Breast epithelium (tissue), 4 donors: ENCODE measurements around the gene ASCL1. TPM values are rescaled to one million over a fixed set of nuclear protein-coding genes. Genes with fewer than 3 reads are reported as not detected.
A peak's percentile ranks its signal among the peaks of the same experiment; 100 is the strongest.

Source experiments
- DNase-seq, 2 donors: peaks; one replicate each; pipeline ENCODE4 v3.0.0-alpha.2; 2019; ENCODE audit warnings: low spot score in 2 of 2
- H3K27ac ChIP-seq, 2 donors: fragments of 200-600 bp; sonication (generic) in 1 of 2; one replicate each; pipeline ENCODE4 v1.5.1; 2016 to 2019; ENCODE audit warnings: mild to moderate bottlenecking in 1 of 2
- H3K27me3 ChIP-seq, 2 donors: fragments of 200-600 bp; sonication (generic) in 1 of 2; one replicate each; pipeline versions ENCODE4 v1.5.1 to v1.6.0; 2017 to 2019; ENCODE audit warnings: control low read depth in 1 of 2, mild to moderate bottlenecking in 1 of 2
- H3K36me3 ChIP-seq: fragments of 200-600 bp; one replicate; pipeline ENCODE4 v1.5.1; 2019
- H3K4me1 ChIP-seq, 2 donors: fragments of 200-600 bp; sonication (generic); one replicate each; pipeline ENCODE4 v1.5.1; 2016 to 2019; ENCODE audit warnings: control low read depth in 1 of 2
- H3K4me3 ChIP-seq, 3 donors: fragments of 200-600 bp; sonication (generic); 1 replicate in 2 of 3; 2 replicates in 1 of 3; pipeline ENCODE4 v1.5.1; 2016 to 2019; ENCODE audit warnings: mild to moderate bottlenecking in 3 of 3, moderate library complexity in 2 of 3
- H3K9me3 ChIP-seq, 2 donors: fragments of 200-600 bp; sonication (generic) in 1 of 2; one replicate each; pipeline ENCODE4 v1.5.1; 2016 to 2019; ENCODE audit warnings: control low read depth in 1 of 2
- POLR2A ChIP-seq: fragments of 450-650 bp; IDR thresholded peaks from one replicate; pipeline ENCODE4 v1.6.1; 2016; ENCODE audit warnings: antibody characterized with exemption, mild to moderate bottlenecking, moderate library complexity
- POLR2AphosphoS5 ChIP-seq, 3 donors: sonication (generic); formaldehyde crosslinking; IDR thresholded peaks; one replicate each; pipeline ENCODE4 v1.6.1; 2017; ENCODE audit warnings: antibody characterized with exemption in 3 of 3
- intact Hi-C: fragments of 100-400 bp; cut with DNase I; formaldehyde crosslinking; loops from one replicate; pipeline ENCODE4 v1.15.1; 2023; ENCODE audit warnings: low total_unique reads
- total RNA-seq, 3 donors: library from RNA; depleted of rRNA; stranded (reverse); fragments of >200 nt; gene quantifications; one replicate each; pipeline ENCODE4 v1.1.0, GENCODE V29; 2016
- TF ChIP-seq, protein P1 (sequence below), 3 donors: fragments of 450-650 bp; IDR thresholded peaks; one replicate each; pipeline ENCODE4 v1.5.1; 2016 to 2017; ENCODE audit warnings: antibody characterized with exemption in 3 of 3, mild to moderate bottlenecking in 3 of 3, moderate library complexity in 3 of 3

ASCL1 gene
- total RNA-seq, 3 donors from 2014 or later: 0.15 TPM; not detected in 2

GRCh38 chr12:102912258-102912657, 45.2 kb upstream of the ASCL1 start:
- H3K36me3 ChIP-seq: no peaks in the 10 kb centered on the region
- no peaks in the 10 kb centered on the region for H3K9me3 ChIP-seq
- intact Hi-C loops: no loop called here
- no peak for TF ChIP-seq POLR2A
- no peak for TF ChIP-seq POLR2AphosphoS5 (IDR thresholded peaks at IDR 0.05)
- TF ChIP-seq, protein P1, sequence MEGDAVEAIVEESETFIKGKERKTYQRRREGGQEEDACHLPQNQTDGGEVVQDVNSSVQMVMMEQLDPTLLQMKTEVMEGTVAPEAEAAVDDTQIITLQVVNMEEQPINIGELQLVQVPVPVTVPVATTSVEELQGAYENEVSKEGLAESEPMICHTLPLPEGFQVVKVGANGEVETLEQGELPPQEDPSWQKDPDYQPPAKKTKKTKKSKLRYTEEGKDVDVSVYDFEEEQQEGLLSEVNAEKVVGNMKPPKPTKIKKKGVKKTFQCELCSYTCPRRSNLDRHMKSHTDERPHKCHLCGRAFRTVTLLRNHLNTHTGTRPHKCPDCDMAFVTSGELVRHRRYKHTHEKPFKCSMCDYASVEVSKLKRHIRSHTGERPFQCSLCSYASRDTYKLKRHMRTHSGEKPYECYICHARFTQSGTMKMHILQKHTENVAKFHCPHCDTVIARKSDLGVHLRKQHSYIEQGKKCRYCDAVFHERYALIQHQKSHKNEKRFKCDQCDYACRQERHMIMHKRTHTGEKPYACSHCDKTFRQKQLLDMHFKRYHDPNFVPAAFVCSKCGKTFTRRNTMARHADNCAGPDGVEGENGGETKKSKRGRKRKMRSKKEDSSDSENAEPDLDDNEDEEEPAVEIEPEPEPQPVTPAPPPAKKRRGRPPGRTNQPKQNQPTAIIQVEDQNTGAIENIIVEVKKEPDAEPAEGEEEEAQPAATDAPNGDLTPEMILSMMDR (IDR thresholded peaks at IDR 0.05): no peak
- no peak overlapping the region for H3K27ac ChIP-seq
- H3K4me1 ChIP-seq: peaks cover 0 to 3% of the 10 kb centered on the region in 2 donors
- no peak for DNase-seq
- no peaks in the 10 kb centered on the region for H3K27me3 ChIP-seq
- H3K4me3 ChIP-seq: no peak overlapping the region

- no peak for DNase-seq
- H3K4me3 ChIP-seq: no peak overlapping the region
- intact Hi-C loops: no loop called here
- peaks cover 0 to 3% of the 10 kb centered on the region in 2 donors for H3K4me1 ChIP-seq
- no peak overlapping the region for H3K27ac ChIP-seq
- no peak for TF ChIP-seq POLR2A
- TF ChIP-seq, protein P1 (IDR thresholded peaks at IDR 0.05): no peak
- TF ChIP-seq POLR2AphosphoS5 (IDR thresholded peaks at IDR 0.05): no peak
- H3K27me3 ChIP-seq: no peaks in the 10 kb centered on the region
- H3K36me3 ChIP-seq: no peaks in the 10 kb centered on the region
- no peaks in the 10 kb centered on the region for H3K9me3 ChIP-seq
Observed at GRCh38 chr12:102913453-102914226, 43.8 kb upstream of the ASCL1 start.

DNA sequence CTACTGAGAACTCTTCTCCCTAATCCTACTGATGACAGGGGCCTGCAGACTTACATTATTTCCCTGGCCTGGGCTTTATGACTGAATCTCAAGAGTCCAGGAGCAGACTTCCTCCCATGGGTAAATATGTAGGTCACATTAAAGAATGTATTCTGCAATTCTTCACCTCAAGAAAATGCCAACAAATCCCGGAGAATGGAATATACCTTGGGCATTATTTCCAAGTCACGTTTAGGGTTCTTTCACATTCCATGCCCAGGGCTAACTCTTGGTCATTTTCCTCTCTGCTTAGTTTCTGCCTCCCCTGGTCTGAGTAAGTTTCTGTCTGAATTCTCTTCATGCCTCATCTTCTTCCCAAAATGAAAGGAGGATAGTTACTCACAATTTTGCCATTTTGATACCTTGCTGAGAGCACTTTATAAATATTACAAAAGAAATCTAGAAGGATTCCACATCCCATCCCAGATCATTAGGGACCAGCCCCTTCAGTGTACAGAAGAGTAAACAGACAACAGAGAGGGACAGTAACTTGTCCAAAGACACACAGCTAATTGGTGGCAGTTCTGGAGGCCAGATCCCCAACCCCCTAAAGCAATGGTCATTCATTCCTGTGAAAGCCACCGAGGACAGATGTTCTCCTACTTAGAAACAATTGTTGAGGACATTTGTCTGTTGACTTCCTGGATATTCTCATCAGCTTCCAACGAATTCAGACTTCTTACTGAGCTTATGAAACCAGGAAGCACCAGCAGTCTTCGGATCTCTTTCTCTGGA, 41.0 kb upstream of the ASCL1 start:
- Histone ChIP-seq H3K36me3 (no peaks in the 10 kb centered on the region), H3K27me3 (no peaks in the 10 kb centered on the region), H3K9me3 (no peaks in the 10 kb centered on the region), H3K4me1 (peaks cover 0 to 3% of the 10 kb centered on the region in 2 donors), H3K4me3 (peak overlapping the region in 1 of 3 donors; percentile 51), H3K27ac (peak overlapping the region in 1 of 2 donors; percentile 30)
- no peak for DNase-seq
- intact Hi-C loops: no loop called here
- no peak for TF ChIP-seq POLR2AphosphoS5 (IDR thresholded peaks at IDR 0.05)
- TF ChIP-seq, protein P1 (IDR thresholded peaks at IDR 0.05): no peak
- TF ChIP-seq POLR2A: no peak

GRCh38 chr12:102917026-102917787, 40.3 kb upstream of the ASCL1 start, which contains the start of gene PAH:
PAH (minus strand) TSS chr12:102917244; CDS start chr12:102917130, 114 bp downstream.
- Histone ChIP-seq H3K36me3 (no peaks in the 10 kb centered on the region), H3K9me3 (no peaks in the 10 kb centered on the region), H3K4me3 (peak within 1 kb of the TSS; percentile 18 to 63 (median 51)), H3K27ac (peak within 1 kb of the TSS in 1 of 2 donors; percentile 30), H3K27me3 (no peaks in the 10 kb centered on the region), H3K4me1 (peaks cover 0 to 3% of the 10 kb centered on the region in 2 donors)
- no peak for DNase-seq
- TF ChIP-seq POLR2A: no peak
- TF ChIP-seq, protein P1 (IDR thresholded peaks at IDR 0.05): no peak
- no peak for TF ChIP-seq POLR2AphosphoS5 (IDR thresholded peaks at IDR 0.05)
- intact Hi-C loops: no loop called here
